Measurements from ENCODE around the gene TNIK.
"Not testable (repeated sequence)": the region's sequence is repeated elsewhere in the genome, so short reads cannot be mapped to it uniquely, and the experiment has no call there.

TNIK gene

DNA sequence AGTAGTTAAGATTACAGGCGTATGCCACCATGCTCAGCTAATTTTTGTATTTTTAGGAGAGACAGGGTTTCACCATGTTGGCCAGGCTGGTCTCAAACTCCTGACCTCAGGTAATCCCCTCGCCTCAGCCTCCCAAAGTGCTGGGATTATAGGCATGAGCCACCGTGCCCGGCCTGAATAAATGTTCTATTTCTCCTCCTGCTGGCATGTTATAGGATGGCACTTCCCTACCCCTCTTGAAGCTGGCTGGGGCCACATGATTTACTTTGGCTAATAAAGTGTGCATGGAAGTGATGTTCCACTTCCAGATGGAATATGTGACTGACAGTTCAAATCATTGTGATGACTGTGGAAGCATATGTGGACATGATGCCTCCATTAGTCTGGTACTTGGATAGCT lies 77.9 kb downstream of the TNIK start:
- DNase-seq: not testable (repeated sequence)

DNA sequence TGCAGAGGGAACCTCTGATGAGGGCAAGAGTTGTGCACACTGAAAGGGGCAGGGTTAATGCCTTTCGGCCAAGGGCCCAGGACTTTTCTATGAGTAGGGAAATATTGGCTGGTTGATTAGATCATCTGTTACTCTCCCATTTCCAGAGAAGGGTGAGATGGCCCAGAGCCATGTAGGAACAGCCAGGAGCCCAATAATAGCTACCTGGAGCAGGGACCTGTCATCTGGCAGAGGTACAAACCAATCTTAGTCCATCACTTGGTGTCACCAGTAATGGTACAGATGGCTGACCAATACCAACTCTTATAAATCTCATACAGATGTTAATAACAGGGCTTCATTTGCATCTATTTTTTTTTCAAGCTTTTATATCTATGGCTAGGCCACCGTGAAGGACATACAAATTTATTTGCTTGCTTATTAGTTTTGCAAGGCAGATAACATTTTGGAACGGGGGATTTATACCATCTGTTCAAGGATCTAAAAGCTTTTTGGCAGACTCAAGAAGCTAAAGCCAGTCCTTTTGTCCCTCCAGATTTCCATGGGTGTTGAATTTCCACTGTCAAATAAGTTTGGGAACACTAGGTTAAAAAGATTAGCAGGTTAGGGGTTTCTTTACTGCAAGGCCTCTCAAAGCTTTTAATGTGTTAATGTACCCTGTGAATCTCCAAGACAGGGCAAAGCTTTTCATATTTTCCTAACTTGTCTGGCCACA lies 79.3 kb downstream of the TNIK start:
- no peak for DNase-seq

DNA sequence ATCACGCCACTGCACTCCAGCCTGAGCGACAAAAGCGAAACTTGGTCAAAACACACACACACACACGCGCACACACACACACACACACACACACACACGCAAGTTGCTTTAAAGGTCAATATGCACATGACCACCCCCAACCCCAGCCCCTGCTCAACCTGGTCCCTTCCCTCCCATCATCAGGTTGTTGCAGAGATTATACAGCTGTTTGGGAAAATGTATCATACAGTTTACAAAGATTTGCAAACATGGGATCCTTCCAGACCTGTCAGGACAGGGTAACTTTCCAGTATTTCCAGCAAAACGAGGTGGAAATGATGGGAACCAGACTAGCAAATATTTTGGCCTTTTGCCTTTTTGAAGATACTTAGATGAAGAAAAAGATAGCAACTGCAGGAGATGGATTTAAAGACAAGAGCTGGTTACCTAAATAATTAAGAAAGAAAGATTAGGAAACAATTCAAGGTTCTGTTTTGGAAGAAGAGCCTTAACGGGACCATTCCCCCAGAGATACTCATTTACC lies 80.2 kb downstream of the TNIK start:
- no peak for DNase-seq

DNA sequence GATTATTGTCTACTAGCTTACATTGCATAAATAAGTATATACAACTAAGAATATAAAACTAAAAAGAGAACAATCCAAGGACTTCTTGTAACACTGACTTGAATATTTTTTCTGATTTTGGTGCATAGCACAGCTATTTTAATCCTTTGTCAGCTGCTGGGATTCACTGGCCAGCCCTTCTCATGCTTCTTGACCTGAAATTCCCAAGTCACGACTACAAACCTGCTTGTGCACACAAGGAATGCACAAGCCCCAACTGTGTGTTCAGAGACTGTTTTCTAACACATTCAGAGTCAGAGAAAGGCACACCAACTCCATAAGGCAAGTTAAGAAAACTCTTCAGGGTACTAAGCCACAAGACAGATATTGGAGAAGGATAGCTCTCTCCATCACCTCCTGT lies 80.9 kb downstream of the TNIK start:
- no peak for DNase-seq

DNA sequence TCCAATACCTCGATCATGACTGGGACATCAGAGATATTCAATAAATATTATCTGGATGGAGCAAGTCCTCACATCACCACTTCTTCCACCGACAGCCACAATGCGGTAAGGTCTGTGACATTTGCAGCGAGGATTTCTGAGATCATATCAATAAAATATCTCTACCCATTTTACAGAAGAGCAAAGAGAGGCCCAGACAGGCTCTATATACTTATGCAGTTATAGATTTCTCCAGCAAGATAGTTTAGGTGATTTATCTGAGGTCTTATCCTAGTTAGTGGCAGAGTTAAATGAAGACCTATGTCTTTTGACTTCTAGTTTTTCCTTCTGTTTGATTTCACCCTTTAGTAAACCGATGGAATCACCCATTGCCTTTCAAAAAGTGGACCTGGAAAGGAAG lies 81.6 kb downstream of the TNIK start:
- DNase-seq: no peak

DNA sequence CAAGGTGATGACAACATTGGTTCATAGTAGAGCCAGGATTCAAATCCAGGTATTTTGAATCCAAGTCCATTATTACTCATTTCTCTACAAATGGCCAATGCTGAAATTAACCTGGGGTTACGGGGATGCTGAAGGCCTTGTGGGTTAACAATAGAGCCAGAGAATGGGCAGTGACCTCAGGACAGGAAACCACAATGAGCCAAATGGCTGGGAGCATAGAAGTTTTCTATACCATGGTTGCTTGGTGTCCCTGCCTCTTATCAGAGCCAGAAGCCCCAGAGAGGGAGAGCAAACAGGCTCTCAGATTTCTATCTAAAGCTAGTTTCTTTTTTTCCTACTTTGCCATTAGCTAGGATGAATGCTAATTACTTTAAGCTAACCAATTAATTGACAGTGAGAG lies 82.3 kb downstream of the TNIK start:
- DNase-seq: no peak

DNA sequence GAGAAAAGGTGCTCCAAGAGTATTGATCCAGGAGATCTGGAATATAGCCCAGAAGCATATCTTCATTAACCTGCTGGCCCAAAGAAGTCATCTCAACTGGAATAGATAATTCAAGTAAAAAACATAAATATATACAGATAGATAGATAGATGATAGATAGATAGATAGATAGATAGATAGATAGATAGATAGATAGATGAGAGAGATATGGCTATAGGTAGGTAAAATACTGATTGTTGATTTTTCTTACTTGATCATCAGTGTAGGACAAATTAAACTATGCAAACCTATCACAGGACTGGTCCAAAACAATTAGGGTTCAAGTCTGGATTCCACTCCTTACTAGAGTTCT lies 83.6 kb downstream of the TNIK start:
- DNase-seq: no peak

DNA sequence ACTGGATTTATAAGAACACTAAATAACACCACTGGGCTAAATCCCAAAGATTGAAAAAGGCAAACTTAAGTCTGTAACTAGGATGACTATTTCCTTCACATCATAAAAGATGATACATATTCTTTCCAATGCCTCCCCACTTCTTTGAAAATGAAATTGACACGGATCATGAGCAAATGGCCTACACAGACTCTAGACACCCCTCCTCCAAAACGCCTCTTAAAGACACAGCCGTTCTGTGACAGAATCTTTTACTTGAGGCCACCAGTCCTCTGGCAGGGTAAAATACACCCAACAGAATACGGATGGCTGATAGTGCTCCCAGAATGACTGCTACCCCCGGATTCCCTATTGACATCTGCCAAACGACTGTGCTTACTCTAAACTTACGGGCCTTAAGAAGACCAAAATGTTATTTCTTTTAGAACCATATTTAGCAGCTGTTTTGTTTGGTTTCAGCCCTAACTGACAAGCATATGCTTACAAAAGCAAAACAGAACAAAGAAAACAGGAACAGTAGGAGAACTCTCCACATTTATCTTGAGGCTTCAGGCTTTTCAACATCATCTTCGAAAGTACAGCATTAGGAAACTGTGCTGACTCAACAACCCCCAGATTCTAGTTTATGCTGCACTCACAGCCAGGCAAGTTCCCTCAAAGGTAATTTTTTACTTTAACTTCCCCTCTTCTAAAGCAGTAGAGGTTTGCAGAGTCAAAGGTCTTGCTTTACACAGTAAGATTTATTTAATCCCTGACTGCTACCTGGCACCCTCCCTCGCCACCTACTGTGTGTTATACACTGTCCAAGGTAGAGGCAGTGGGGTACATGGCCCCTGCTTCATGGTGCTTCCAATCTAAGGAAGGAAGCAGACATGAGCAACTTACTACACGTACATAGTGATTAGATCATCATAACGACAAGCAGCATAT lies 84.3 kb downstream of the TNIK start:
- no peak for DNase-seq

DNA sequence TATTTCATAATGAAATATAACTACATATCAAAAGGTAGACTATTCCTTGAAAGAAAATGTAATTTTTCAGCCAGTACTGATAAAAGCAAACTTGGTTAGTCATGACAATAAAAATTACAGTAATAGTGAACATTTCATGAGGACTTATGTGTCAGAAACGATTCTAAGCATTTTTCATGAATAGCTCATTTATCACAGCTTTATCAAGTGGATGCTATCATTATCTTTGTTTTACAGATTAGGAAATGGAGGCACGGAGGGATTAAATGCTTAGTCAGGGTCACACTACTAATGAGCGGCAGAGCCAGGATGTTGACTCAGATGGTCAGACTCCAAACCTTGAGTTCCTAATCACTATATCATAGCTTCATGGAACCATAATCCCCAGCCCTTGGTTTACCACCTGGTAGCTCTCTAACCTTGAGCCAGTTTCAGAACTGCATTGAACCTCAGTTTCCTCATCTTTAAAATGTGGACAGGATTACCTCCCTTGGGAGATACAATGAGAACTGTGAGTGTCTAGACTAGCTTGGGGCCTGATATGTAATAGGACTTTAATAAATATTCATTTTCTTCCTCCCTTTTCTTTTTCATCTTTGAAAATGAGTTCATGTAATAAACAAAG lies 85.4 kb downstream of the TNIK start:
- DNase-seq: no peak

DNA sequence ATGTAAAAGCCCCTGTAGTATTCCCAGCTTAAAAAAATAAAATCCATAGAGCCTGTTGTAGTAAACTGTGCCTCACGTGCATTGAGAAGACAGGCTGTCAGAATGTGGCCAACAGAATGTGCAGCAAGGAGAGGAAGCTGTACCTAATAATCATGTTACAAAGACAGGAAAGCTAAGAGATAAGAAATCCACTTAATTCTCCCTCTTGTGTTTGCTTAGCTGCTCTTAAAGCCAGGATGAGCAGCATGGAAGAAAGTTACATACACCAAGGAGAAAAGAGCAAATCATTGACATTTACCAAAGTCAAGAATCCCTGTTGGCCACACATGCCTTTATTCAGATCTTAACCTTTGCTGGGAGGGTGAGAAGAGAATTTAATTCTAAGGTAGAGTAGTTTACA lies 85.9 kb downstream of the TNIK start:
- no peak for DNase-seq

DNA sequence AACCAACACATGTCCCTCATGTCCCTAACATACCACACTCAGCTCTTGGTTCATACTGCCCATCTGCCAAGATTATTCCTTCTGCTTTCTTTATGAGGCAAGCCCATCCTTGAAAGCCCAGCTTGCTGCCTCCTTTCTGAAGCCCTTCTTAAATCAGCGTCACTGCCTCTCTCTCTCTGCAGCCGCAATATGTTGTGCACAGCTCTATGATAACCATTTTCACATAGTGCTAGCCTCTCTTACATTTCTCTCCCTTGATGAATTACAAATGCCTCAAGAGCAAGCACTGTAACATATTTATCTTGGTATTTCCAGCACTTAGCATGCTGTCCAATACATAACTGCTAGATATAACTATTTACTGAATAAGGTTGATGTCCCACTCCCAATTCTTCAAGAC lies 86.5 kb downstream of the TNIK start:
- DNase-seq: no peak

DNA sequence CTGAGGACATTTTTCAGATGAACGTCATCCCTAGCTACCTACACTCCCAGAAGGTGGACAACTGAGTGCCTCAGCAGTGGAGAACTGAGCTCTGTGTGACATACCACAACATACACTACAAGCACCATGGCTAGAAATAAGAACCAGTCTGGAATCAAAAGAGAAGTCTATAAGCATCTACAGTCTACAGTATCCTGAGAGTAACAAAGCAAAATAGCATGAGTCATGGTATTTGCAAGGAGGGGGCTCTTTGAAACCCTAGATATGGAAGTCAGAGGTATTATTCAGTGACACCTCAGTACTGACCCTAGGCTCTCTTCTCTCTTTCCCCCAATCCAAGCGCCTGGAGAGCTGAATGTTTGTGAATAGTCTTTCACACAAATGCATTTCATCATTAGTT lies 87.5 kb downstream of the TNIK start:
- no peak for DNase-seq

DNA sequence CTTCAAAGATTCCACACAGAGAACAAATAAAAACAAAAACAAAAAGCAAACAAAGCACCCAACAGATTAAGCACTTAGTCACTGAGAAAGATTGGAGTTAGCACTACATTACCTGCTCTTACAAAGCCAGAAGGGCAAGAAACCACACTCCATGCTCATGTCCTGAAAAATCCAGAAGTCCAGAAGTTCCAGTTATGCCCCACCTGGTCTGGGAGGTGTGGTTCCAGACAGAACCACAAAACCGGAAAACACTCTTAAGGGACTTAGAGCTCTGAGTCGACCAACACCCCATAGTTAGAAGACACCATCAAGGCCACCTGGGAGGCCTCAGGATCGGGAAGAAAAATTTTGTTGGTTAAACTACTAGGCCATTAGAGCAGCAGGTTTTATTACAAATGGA lies 88.9 kb downstream of the TNIK start:
- DNase-seq: no peak

DNA sequence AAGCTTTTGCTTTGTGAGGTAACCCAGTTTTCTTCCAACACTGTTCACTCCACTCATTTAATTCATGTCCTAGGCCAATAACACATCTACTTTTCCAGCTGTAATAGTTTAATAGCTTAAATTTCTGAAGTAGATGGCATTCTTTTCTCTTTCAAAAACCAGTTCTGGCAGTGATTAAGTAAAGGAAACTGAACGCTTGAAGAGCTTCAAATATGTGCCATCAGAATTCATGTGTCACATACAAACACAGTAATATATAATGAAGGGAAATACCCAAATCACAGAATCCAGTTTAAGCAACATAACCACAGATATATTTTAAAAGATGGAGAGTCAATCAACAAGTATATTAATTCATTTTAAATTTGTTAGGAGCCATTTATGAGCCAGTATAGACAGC lies 91.0 kb downstream of the TNIK start:
- no peak for DNase-seq

DNA sequence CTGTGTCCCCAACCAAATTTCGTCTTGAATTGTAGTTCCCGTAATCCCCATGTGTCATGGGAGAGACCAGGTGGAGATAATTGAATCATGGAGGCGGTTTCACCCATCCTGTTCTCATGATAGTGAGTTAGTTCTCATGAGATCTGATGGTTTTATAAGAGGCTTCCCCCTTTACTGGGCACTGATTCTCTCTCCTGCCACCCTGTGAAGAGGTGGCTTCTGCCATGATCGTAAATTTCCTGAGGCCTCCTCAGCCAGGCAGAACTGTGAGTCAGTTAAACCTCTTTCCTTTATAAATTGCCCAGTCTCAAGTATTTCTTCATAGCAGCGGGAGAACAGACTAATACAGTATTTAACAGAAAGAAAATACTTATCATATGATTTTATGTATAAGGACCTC lies 93.5 kb downstream of the TNIK start:
- DNase-seq: not testable (repeated sequence)

DNA sequence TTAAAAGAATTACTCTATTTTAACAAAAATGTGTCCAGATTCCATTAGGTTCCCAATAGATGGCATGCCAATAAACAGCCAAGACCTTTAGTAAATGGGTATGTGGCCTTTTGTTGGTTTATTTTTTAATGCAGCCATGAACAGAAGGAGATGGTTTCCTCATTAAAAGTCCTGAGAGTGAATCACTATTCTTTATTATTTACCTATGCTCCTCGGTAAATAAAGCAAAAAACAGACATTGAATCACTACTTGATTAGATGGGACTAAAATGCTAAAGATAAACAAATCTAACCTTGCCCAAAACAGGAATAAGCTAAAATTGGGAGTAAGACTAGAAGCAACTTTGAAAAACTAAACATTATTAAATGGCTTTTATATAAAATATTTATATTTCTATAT lies 94.2 kb downstream of the TNIK start:
- no peak for DNase-seq

DNA sequence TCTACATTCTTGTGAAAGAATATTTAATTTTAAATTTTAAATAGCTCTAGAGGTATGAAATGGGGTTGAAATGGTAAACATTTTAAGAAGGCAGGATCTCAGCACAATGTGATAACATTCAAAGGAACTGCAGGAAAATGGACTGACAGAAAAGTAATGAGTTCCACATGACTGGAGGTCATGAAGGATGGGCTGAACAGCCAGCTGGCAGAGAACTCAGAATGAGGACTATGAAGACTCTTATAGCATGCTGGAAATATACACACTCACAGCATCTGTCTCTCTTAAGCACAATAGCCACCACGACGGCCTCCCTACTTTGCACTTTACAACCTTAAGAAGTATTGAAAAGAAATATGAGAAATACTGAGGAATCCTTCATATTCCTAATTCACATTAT lies 94.7 kb downstream of the TNIK start:
- no peak for DNase-seq

DNA sequence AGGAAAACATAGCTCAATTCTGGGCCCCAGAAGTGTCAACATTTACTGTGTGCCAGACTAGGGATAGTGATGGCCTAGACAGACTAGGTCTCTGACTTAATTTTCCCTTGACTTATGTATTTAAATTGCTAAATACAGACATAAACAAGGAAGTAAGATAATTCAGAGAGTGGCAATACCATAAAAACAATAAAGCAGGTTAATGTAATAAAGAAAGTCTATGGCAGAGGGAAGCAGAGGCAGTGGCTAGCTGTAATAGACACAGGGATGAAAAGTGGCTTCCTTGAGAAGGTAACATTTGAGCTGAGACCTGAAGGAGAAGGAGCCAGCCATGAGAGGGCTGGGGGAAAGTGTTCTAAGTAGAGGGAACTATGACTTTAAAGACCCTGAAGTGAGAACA lies 95.7 kb downstream of the TNIK start:
- DNase-seq: no peak

DNA sequence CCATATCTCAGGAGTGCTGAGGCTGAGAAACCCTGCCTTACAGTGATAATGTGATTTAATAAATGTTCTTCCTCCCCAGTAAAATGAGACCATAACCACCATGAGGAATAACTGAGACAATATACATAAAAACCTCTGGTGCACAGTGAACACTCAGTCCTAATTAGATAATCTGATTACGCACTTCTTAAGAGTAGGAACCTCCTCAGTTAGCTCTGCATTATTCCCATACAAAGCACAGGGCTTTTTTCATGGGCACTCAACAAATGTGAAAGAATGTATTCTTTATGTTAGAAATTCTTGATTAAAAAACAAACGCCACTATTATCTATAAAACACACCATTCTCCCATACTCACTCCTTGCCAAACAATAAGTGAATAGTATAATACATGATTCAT lies 97.0 kb downstream of the TNIK start:
- DNase-seq: no peak

DNA sequence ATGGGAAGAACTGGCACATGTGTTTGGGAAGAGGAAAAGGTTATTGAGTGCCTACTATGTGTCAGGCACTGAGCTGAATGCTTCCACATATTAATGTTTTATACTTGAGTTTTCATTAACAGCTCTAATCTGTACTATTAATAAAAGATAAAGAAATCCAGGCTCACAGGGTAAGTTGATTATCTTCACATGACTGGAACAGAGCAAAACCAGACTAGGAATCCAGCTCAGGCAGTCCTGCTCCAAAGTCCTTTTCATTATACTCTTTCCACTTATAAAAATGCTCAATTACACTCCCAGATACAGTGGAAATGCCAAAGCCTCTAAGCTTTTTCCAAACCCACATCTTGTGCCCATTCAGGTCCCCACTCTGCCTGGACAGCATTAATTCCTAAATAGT lies 97.6 kb downstream of the TNIK start:
- no peak for DNase-seq

DNA sequence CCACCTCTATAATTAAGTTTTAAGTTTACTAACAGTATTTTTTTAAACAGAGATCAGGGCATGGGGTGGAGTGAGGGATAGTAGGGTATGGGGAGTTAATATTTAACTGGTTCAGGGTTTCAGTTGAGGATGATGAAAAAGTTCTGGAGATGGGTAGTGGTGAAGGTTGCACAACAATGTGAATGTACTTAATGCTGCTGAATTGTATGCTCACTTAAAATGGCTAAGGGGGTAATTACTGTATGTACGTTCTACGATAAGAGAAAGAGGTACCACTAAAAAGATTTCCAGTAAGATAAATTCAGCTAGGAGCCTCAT lies 101.4 kb downstream of the TNIK start:
- no peak for DNase-seq

DNA sequence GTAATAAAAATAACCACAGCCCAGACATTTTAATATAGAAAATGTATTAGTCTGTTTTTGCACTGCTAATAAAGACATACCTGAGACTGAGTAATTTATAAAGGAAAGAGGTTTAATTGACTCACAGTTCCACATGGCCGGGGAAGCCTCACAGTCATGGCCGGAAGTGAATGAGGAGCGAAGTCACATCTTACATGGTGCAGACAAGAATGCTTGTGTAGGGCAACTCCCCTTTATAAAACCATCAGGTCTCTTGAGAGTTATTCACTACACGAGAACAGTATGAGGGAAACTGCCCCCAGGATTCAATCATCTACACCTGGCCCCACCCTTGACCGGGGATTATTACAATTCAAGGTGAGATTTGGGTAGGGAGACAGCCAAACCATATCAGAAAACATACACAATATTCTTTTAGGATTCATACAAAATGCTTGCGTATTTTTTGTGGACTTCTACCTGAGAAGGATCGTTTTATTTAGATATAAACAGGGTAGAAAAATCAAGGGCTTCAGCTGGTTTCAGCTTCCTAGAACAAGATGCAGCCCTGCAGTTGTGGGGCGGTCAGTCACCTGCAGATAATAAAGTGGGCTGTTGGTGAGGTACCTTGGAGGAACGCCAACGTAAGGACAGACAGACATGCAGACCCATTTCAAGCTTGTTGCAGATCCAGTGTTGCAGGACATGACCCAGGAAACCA lies 101.9 kb downstream of the TNIK start:
- no peak for DNase-seq

DNA sequence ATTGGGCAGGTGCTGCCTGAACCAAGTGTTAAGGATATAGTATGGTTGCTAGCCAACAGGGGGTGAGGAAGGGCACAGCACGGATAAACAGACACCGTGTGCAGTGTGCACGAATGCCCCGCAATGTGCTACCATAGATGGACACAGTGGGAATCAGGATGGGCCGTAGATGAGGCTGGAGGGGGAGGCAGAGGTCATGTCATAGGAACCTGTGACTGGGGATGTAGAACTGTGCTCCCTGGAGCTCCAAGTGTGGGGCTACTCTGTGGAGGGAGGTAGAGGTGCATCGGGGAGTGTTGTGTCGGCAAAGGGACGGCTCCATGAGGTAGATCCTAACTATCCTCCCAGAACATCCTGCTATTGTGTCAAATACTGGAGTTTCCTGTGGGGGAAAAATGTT lies 102.5 kb downstream of the TNIK start:
- no peak for DNase-seq

All from stimulated activated CD4-positive, alpha-beta T cell treated with anti-CD3 and anti-CD28 coated beads, Interleukin-4, amount 100 ng/mL, for 4 hours (primary cell).